ENCODE measurements around the gene PLD3. TPM values are rescaled to one million over a fixed set of nuclear protein-coding genes. Genes with fewer than 3 reads are reported as not detected.

Gene PLD3
- total RNA-seq, 2 donors from 2014 or later: 82.3 to 138 TPM

GRCh38 chr19:40305403-40305802 lies 43.1 kb upstream of the PLD3 start:
- Histone ChIP-seq H3K27ac (no peak overlapping the region), H3K27me3 (no peaks in the 10 kb centered on the region)
- intact Hi-C loops (cut with DNase I): loop anchor here (10.0 kb wide), 2 partner anchors 159 to 219 kb away; partner anchors contain the start of genes BLVRB and SPTBN4

GRCh38 chr19:40309666-40310065 lies 38.8 kb upstream of the PLD3 start:
- Histone ChIP-seq H3K27ac (no peak overlapping the region), H3K36me3 (no peaks in the 10 kb centered on the region), H3K4me3 (no peak overlapping the region), H3K27me3 (no peaks in the 10 kb centered on the region), H3K9ac (ENCODE audit: low read depth in 2 of 2, low read length in 2 of 2) (no peak overlapping the region), H3K9me3 (no peaks in the 10 kb centered on the region), H3K4me1 (no peaks in the 10 kb centered on the region)
- intact Hi-C loops (cut with DNase I): loop anchor here (10.0 kb wide), 2 partner anchors 155 to 215 kb away; partner anchors contain the start of genes BLVRB and SPTBN4
- DNase-seq: no peak
- TF ChIP-seq CTCF (IDR thresholded peaks at IDR 0.05): no peak

More at GRCh38 chr19:40305403-40305802, 43.1 kb upstream of the PLD3 start:
- no peaks in the 10 kb centered on the region for H3K36me3 ChIP-seq
- no peak overlapping the region for H3K9ac ChIP-seq (ENCODE audit: low read depth in 2 of 2, low read length in 2 of 2)
- H3K4me1 ChIP-seq: no peaks in the 10 kb centered on the region
- TF ChIP-seq CTCF (IDR thresholded peaks at IDR 0.05): peak; percentile 69
- H3K4me3 ChIP-seq: no peak overlapping the region
- no peaks in the 10 kb centered on the region for H3K9me3 ChIP-seq
- peak; percentile 80 for DNase-seq

- intact Hi-C loops (cut with DNase I): no loop called here
- no peak for DNase-seq
- H3K27me3 ChIP-seq: no peaks in the 10 kb centered on the region
- H3K4me1 ChIP-seq: no peaks in the 10 kb centered on the region
- no peaks in the 10 kb centered on the region for H3K36me3 ChIP-seq
- no peaks in the 10 kb centered on the region for H3K9me3 ChIP-seq
- no peak for TF ChIP-seq CTCF (IDR thresholded peaks at IDR 0.05)
- no peak overlapping the region for H3K9ac ChIP-seq (ENCODE audit: low read depth in 2 of 2, low read length in 2 of 2)
- no peak overlapping the region for H3K4me3 ChIP-seq
- H3K27ac ChIP-seq: no peak overlapping the region
These were observed 36.0 kb upstream of the PLD3 start for GRCh38 chr19:40312533-40312932.

GRCh38 chr19:40313229-40313983 lies 35.1 kb upstream of the PLD3 start:
- Histone ChIP-seq H3K27ac (no peak overlapping the region), H3K9me3 (no peaks in the 10 kb centered on the region), H3K4me1 (no peaks in the 10 kb centered on the region), H3K4me3 (no peak overlapping the region), H3K36me3 (no peaks in the 10 kb centered on the region), H3K27me3 (no peaks in the 10 kb centered on the region), H3K9ac (ENCODE audit: low read depth in 2 of 2, low read length in 2 of 2) (no peak overlapping the region)
- TF ChIP-seq CTCF (IDR thresholded peaks at IDR 0.05): no peak
- intact Hi-C loops (cut with DNase I): no loop called here
- no peak for DNase-seq

GRCh38 chr19:40314656-40315055 lies 33.8 kb upstream of the PLD3 start:
- intact Hi-C loops (cut with DNase I): no loop called here
- no peaks in the 10 kb centered on the region for H3K36me3 ChIP-seq
- no peak for TF ChIP-seq CTCF (IDR thresholded peaks at IDR 0.05)
- H3K27ac ChIP-seq: no peak overlapping the region
- no peak overlapping the region for H3K4me3 ChIP-seq
- H3K4me1 ChIP-seq: no peaks in the 10 kb centered on the region
- DNase-seq: no peak
- H3K9me3 ChIP-seq: no peaks in the 10 kb centered on the region
- no peaks in the 10 kb centered on the region for H3K27me3 ChIP-seq
- H3K9ac ChIP-seq (ENCODE audit: low read depth in 2 of 2, low read length in 2 of 2): no peak overlapping the region
